ENCODE results near the gene EPB41L2.
"Not testable (repeated sequence)": the region's sequence is repeated elsewhere in the genome, so short reads cannot be mapped to it uniquely, and the experiment has no call there.

DNA sequence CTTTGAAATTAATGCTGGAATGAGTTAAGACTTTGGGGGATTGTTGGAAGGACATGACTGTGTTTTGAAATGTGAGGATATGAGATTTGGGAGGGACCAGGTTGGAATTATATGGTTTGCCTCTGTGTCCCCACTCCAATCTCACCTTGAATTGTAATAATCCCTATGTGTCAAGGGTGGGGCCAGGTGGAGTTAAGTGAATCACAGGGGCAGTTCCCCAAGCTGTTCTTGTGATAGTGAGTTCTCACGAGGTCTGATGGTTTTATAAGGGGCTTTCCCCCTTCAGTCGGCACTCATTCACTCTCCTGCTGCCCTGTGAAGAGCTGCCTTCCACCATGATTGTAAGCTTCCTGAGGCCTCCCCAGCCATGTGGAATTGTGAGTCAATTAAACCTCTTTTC is 54.1 kb downstream of the EPB41L2 start:
- TF ChIP-seq, protein P1, sequence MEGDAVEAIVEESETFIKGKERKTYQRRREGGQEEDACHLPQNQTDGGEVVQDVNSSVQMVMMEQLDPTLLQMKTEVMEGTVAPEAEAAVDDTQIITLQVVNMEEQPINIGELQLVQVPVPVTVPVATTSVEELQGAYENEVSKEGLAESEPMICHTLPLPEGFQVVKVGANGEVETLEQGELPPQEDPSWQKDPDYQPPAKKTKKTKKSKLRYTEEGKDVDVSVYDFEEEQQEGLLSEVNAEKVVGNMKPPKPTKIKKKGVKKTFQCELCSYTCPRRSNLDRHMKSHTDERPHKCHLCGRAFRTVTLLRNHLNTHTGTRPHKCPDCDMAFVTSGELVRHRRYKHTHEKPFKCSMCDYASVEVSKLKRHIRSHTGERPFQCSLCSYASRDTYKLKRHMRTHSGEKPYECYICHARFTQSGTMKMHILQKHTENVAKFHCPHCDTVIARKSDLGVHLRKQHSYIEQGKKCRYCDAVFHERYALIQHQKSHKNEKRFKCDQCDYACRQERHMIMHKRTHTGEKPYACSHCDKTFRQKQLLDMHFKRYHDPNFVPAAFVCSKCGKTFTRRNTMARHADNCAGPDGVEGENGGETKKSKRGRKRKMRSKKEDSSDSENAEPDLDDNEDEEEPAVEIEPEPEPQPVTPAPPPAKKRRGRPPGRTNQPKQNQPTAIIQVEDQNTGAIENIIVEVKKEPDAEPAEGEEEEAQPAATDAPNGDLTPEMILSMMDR (IDR thresholded peaks at IDR 0.05), result not testable (repeated sequence)
- TF ChIP-seq NR1H2 (CRISPR knock-in tag; IDR thresholded peaks at IDR 0.05); CBFB (CRISPR knock-in tag; IDR thresholded peaks at IDR 0.05; ENCODE audit: low read depth); ETV6 (CRISPR knock-in tag; IDR thresholded peaks at IDR 0.05); TP53 (CRISPR knock-in tag; IDR thresholded peaks at IDR 0.05); NFE2L1 (CRISPR knock-in tag; IDR thresholded peaks at IDR 0.05); ATF1 (CRISPR knock-in tag; IDR thresholded peaks at IDR 0.05); NR2C2 (CRISPR knock-in tag; IDR thresholded peaks at IDR 0.05); ZNF121 (CRISPR knock-in tag; IDR thresholded peaks at IDR 0.05); SP1 (CRISPR knock-in tag; conservative IDR thresholded peaks at IDR 0.05); JUN (CRISPR knock-in tag; IDR thresholded peaks at IDR 0.05): not testable (repeated sequence)
- TF ChIP-seq, protein P2, sequence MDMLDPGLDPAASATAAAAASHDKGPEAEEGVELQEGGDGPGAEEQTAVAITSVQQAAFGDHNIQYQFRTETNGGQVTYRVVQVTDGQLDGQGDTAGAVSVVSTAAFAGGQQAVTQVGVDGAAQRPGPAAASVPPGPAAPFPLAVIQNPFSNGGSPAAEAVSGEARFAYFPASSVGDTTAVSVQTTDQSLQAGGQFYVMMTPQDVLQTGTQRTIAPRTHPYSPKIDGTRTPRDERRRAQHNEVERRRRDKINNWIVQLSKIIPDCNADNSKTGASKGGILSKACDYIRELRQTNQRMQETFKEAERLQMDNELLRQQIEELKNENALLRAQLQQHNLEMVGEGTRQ (CRISPR knock-in tag; IDR thresholded peaks at IDR 0.05), result not testable (repeated sequence)
- TF ChIP-seq, protein P3, sequence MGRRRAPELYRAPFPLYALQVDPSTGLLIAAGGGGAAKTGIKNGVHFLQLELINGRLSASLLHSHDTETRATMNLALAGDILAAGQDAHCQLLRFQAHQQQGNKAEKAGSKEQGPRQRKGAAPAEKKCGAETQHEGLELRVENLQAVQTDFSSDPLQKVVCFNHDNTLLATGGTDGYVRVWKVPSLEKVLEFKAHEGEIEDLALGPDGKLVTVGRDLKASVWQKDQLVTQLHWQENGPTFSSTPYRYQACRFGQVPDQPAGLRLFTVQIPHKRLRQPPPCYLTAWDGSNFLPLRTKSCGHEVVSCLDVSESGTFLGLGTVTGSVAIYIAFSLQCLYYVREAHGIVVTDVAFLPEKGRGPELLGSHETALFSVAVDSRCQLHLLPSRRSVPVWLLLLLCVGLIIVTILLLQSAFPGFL (CRISPR knock-in tag; IDR thresholded peaks at IDR 0.05; ENCODE audit: borderline replicate concordance), result not testable (repeated sequence)
- TF ChIP-seq, protein P4, sequence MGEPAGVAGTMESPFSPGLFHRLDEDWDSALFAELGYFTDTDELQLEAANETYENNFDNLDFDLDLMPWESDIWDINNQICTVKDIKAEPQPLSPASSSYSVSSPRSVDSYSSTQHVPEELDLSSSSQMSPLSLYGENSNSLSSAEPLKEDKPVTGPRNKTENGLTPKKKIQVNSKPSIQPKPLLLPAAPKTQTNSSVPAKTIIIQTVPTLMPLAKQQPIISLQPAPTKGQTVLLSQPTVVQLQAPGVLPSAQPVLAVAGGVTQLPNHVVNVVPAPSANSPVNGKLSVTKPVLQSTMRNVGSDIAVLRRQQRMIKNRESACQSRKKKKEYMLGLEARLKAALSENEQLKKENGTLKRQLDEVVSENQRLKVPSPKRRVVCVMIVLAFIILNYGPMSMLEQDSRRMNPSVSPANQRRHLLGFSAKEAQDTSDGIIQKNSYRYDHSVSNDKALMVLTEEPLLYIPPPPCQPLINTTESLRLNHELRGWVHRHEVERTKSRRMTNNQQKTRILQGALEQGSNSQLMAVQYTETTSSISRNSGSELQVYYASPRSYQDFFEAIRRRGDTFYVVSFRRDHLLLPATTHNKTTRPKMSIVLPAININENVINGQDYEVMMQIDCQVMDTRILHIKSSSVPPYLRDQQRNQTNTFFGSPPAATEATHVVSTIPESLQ (CRISPR knock-in tag; IDR thresholded peaks at IDR 0.05), result not testable (repeated sequence)
